PC-3 (cell line): ENCODE results near the gene AGPAT1.

Experiments used
- EZH2phosphoT487 ChIP-seq: fragments of 300-600 bp; sonication (generic); IDR thresholded peaks from 2 replicates; pipeline ENCODE4 v1.6.1; 2018; ENCODE audit warnings: mild to moderate bottlenecking, antibody characterized with exemption, low read length, borderline replicate concordance
- TF ChIP-seq, protein P1 (sequence below): fragments of 300-600 bp; sonication (generic); conservative IDR thresholded peaks from 2 replicates; pipeline ENCODE4 v1.5.1; 2017; ENCODE audit warnings: antibody characterized with exemption, low read depth, mild to moderate bottlenecking, low read length

DNA sequence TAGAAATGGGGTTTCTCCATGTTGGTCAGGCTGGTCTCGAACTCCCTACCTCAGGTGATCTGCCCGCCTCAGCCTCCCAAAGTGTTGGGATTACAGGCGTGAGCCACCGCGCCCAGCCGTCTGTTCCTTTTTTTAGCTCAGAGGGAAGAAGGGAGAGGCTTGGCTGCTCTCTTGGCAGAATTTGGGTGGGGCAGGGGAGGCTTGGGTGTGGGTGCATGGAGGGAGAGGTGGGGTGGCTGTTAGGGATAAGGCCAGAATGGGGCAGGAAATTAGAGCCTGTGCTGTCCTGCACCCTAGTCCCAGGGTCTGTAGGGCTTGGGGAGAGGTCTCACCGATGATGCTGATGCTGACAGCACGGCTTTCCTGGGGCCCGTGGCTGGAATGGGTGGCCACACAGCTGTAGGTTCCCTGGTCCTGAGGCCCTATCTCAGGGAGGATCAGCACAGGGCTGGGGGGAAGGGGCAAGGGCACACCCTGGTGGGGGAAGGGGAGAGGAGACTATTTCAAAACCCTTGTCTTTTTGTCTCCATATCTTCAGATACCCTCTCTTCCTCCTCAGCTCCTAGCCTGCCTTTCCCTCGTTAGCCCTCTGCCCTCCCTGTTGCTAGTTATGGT is 6.1 kb upstream of the AGPAT1 start:
- TF ChIP-seq, protein P1, sequence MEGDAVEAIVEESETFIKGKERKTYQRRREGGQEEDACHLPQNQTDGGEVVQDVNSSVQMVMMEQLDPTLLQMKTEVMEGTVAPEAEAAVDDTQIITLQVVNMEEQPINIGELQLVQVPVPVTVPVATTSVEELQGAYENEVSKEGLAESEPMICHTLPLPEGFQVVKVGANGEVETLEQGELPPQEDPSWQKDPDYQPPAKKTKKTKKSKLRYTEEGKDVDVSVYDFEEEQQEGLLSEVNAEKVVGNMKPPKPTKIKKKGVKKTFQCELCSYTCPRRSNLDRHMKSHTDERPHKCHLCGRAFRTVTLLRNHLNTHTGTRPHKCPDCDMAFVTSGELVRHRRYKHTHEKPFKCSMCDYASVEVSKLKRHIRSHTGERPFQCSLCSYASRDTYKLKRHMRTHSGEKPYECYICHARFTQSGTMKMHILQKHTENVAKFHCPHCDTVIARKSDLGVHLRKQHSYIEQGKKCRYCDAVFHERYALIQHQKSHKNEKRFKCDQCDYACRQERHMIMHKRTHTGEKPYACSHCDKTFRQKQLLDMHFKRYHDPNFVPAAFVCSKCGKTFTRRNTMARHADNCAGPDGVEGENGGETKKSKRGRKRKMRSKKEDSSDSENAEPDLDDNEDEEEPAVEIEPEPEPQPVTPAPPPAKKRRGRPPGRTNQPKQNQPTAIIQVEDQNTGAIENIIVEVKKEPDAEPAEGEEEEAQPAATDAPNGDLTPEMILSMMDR = no peak
- TF ChIP-seq EZH2phosphoT487 = no peak
